HepG2 (cell line): Measurements from ENCODE around the gene FABP1. TPM values are rescaled to one million over a fixed set of nuclear protein-coding genes. Genes with fewer than 3 reads are reported as not detected.

ENCODE experiments used
- AGO2 ChIP-seq: fragments of 200-400 bp; formaldehyde crosslinking; optimal IDR thresholded peaks from 2 replicates; pipeline ENCODE3; 2017; ENCODE audit warnings: mild to moderate bottlenecking, low read depth, low read length, moderate library complexity
- CAMTA2 ChIP-seq: sonication (generic); formaldehyde crosslinking; IDR thresholded peaks from 2 replicates; pipeline ENCODE4 v1.4.0; 2020; ENCODE audit warnings: mild to moderate bottlenecking, missing genetic modification reagents, borderline replicate concordance
- DBP ChIP-seq: sonication (generic); formaldehyde crosslinking; IDR thresholded peaks from 2 replicates; pipeline ENCODE4 v1.4.0; 2020; ENCODE audit warnings: missing genetic modification reagents; ENCODE audit errors: not compliant biosample characterization
- DNMT3B ChIP-seq: conservative IDR thresholded peaks from 2 replicates; pipeline ENCODE4 v1.6.1; 2016; ENCODE audit warnings: missing biosample characterization, control low read depth
- EZH2 ChIP-seq: conservative IDR thresholded peaks from 2 replicates; pipeline ENCODE4 v1.6.1; 2012; ENCODE audit warnings: mild to moderate bottlenecking, low read depth, low read length, moderate library complexity
- FOXA3 ChIP-seq: IDR thresholded peaks from 2 replicates; pipeline ENCODE4 v1.6.1; 2016; ENCODE audit warnings: missing genetic modification reagents, missing compliant biosample characterization
- HHEX ChIP-seq: IDR thresholded peaks from 2 replicates; pipeline ENCODE4 v1.6.1; 2016; ENCODE audit warnings: control low read depth
- HNF4A ChIP-seq: sonication (generic); formaldehyde crosslinking; IDR thresholded peaks from 2 replicates; pipeline ENCODE4 v1.4.0; 2020; ENCODE audit warnings: missing genetic modification reagents
- NFYB ChIP-seq: sonication (generic); formaldehyde crosslinking; IDR thresholded peaks from 2 replicates; pipeline ENCODE4 v1.4.0; 2020; ENCODE audit warnings: missing genetic modification reagents
- POLR2A ChIP-seq, 2 experiments: IDR thresholded peaks; 2 replicates each; pipeline ENCODE4 v1.6.1; 2011; ENCODE audit warnings: low read depth in 2 of 2, low read length in 2 of 2, mild to moderate bottlenecking in 1 of 2, moderate library complexity in 1 of 2; ENCODE audit not compliant: insufficient read depth in 1 of 2
- SNAI1 ChIP-seq: sonication (generic); formaldehyde crosslinking; IDR thresholded peaks from 2 replicates; pipeline ENCODE4 v1.5.0; 2020; ENCODE audit warnings: mild to moderate bottlenecking, missing genetic modification reagents, borderline replicate concordance
- SNAPC4 ChIP-seq: sonication (generic); formaldehyde crosslinking; IDR thresholded peaks from 2 replicates; pipeline ENCODE4 v1.4.0; 2020; ENCODE audit warnings: mild to moderate bottlenecking, missing genetic modification reagents
- TEAD3 ChIP-seq: optimal IDR thresholded peaks from 2 replicates; pipeline ENCODE3; 2016; ENCODE audit warnings: borderline replicate concordance
- THAP9 ChIP-seq: sonication (generic); formaldehyde crosslinking; IDR thresholded peaks from 2 replicates; pipeline ENCODE4; 2020; ENCODE audit warnings: missing genetic modification reagents, mild to moderate bottlenecking, borderline replicate concordance
- TSC22D2 ChIP-seq: sonication (generic); formaldehyde crosslinking; IDR thresholded peaks from 2 replicates; pipeline ENCODE4 v1.5.1; 2020; ENCODE audit warnings: missing genetic modification reagents, mild to moderate bottlenecking, borderline replicate concordance
- U2AF2 ChIP-seq: fragments of 200-400 bp; formaldehyde crosslinking; IDR thresholded peaks from 2 replicates; pipeline ENCODE4 v1.6.1; 2017; ENCODE audit warnings: low read depth, mild to moderate bottlenecking, low read length
- ZBTB39 ChIP-seq: sonication (generic); formaldehyde crosslinking; IDR thresholded peaks from 2 replicates; pipeline ENCODE4 v1.5.0; 2020; ENCODE audit warnings: missing genetic modification reagents
- ZNF3 ChIP-seq: IDR thresholded peaks from 2 replicates; pipeline ENCODE4 v1.7.0; 2017; ENCODE audit warnings: inconsistent platforms
- ZNF556 ChIP-seq: sonication (generic); formaldehyde crosslinking; IDR thresholded peaks from 2 replicates; pipeline ENCODE4 v1.4.0; 2020; ENCODE audit warnings: mild to moderate bottlenecking, missing genetic modification reagents, borderline replicate concordance
- ZNF605 ChIP-seq: sonication (generic); formaldehyde crosslinking; IDR thresholded peaks from 2 replicates; pipeline ENCODE4 v1.8.0; 2022; ENCODE audit warnings: mild to moderate bottlenecking, missing genetic modification reagents
- polyA plus RNA-seq, 8 experiments: library from polyadenylated mRNA; depleted of rRNA in 3 of 8; stranded (reverse) in 7 of 8; unstranded in 1 of 8; fragments of >200 nt; fragmentation: Illumina TruSeq in 4 of 8; extraction: Trizol in 4 of 8; gene quantifications; 2 replicates each; pipeline versions ENCODE4 v1.2.1 to v1.2.3, GENCODE V29; 2011 to 2016; ENCODE audit warnings: low read depth in 4 of 8, missing spikeins in 1 of 8, mixed read lengths in 1 of 8; ENCODE audit not compliant: insufficient read depth in 1 of 8
- total RNA-seq, 5 experiments: library from RNA; depleted of rRNA; stranded (reverse); fragments of >200 nt; fragmentation: Illumina TruSeq; extraction: Trizol; gene quantifications; 2 replicates each; pipeline ENCODE4 v1.2.3, GENCODE V29; 2016; ENCODE audit warnings: low read depth in 1 of 5

The FABP1 gene
- total and polyA plus RNA-seq, 2 of the 13 experiments (the other 11 are each of a cell fraction or from before 2014, with no cell fraction given) = 644 to 1,608 TPM

- TF ChIP-seq ZNF3 (CRISPR knock-in tag) (no peak), THAP9 (no peak), TSC22D2 (CRISPR knock-in tag) (no peak), DBP (no peak), NFYB (CRISPR knock-in tag) (no peak), CAMTA2 (CRISPR knock-in tag) (peak; percentile 32; the same call in 1 of the 2 replicates), HHEX (CRISPR knock-in tag) (no peak), TEAD3 (no peak), U2AF2 (0 out of 2 replicates have a peak, but pooled peaks have one; percentile 8), POLR2A (IDR thresholded peaks at IDR 0.05; ENCODE audit: insufficient read depth in 1 of 2, low read depth in 2 of 2, low read length in 2 of 2) (peak in 1 of 2 experiments; percentile 79; a peak in 2 of 4 replicates), SNAPC4 (0 out of 2 replicates have a peak, but pooled peaks have one; percentile 40), ZBTB39 (no peak), DNMT3B (CRISPR knock-in tag) (no peak), EZH2 (no peak), HNF4A (CRISPR knock-in tag) (no peak), ZNF556 (peak; percentile 73; the same call in 1 of the 2 replicates), FOXA3 (CRISPR knock-in tag) (no peak), AGO2 (peak; percentile 74), ZNF605 (CRISPR knock-in tag) (peak; percentile 69; the same call in 1 of the 2 replicates), SNAI1 (CRISPR knock-in tag) (no peak)
Observed at GRCh38 chr2:88125344-88125923, 2.4 kb downstream of the FABP1 start (continued).
